ENCODE results near the gene SECTM1.

DNA sequence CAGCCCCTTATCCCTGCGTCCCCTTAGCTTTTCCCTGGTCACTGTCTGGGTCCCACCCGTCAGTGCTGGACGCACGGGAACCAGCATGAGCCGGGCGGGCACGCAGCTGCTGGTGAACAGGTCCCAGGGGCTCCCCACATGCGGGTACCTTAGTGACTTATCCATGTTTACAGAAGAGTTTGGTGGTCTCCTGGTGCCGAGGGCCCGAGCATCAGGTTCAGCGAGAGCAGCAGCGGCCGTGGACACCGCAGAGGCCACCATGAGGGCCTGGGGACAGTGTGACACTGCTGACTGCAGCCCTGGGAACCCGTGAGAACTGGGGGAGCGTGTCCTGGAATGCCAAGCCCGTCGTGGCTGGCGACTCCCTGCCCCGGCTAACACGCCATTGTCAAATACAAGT is 22.7 kb downstream of the SECTM1 start:
- TF ChIP-seq, protein P1, sequence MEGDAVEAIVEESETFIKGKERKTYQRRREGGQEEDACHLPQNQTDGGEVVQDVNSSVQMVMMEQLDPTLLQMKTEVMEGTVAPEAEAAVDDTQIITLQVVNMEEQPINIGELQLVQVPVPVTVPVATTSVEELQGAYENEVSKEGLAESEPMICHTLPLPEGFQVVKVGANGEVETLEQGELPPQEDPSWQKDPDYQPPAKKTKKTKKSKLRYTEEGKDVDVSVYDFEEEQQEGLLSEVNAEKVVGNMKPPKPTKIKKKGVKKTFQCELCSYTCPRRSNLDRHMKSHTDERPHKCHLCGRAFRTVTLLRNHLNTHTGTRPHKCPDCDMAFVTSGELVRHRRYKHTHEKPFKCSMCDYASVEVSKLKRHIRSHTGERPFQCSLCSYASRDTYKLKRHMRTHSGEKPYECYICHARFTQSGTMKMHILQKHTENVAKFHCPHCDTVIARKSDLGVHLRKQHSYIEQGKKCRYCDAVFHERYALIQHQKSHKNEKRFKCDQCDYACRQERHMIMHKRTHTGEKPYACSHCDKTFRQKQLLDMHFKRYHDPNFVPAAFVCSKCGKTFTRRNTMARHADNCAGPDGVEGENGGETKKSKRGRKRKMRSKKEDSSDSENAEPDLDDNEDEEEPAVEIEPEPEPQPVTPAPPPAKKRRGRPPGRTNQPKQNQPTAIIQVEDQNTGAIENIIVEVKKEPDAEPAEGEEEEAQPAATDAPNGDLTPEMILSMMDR (conservative IDR thresholded peaks at IDR 0.05; ENCODE audit: low read depth in 2 of 2): no peak
- TF ChIP-seq POLR2AphosphoS5 (IDR thresholded peaks at IDR 0.05; ENCODE audit: low read depth) (no peak), EZH2 (IDR thresholded peaks at IDR 0.05; ENCODE audit: low read depth, unreplicated experiment) (no peak), NANOG (IDR thresholded peaks at IDR 0.05; ENCODE audit: borderline replicate concordance) (no peak), CREB1 (CRISPR knock-in tag; IDR thresholded peaks at IDR 0.05; ENCODE audit: low read depth) (no peak), EZH2phosphoT487 (IDR thresholded peaks at IDR 0.05; ENCODE audit: unreplicated experiment) (no peak), STAT1 (IDR thresholded peaks at IDR 0.05; ENCODE audit: unreplicated experiment) (no peak), JUNB (IDR thresholded peaks at IDR 0.05; ENCODE audit: unreplicated experiment) (no peak), REST (IDR thresholded peaks at IDR 0.05; ENCODE audit: unreplicated experiment) (no peak)
- TF ChIP-seq, protein P2, sequence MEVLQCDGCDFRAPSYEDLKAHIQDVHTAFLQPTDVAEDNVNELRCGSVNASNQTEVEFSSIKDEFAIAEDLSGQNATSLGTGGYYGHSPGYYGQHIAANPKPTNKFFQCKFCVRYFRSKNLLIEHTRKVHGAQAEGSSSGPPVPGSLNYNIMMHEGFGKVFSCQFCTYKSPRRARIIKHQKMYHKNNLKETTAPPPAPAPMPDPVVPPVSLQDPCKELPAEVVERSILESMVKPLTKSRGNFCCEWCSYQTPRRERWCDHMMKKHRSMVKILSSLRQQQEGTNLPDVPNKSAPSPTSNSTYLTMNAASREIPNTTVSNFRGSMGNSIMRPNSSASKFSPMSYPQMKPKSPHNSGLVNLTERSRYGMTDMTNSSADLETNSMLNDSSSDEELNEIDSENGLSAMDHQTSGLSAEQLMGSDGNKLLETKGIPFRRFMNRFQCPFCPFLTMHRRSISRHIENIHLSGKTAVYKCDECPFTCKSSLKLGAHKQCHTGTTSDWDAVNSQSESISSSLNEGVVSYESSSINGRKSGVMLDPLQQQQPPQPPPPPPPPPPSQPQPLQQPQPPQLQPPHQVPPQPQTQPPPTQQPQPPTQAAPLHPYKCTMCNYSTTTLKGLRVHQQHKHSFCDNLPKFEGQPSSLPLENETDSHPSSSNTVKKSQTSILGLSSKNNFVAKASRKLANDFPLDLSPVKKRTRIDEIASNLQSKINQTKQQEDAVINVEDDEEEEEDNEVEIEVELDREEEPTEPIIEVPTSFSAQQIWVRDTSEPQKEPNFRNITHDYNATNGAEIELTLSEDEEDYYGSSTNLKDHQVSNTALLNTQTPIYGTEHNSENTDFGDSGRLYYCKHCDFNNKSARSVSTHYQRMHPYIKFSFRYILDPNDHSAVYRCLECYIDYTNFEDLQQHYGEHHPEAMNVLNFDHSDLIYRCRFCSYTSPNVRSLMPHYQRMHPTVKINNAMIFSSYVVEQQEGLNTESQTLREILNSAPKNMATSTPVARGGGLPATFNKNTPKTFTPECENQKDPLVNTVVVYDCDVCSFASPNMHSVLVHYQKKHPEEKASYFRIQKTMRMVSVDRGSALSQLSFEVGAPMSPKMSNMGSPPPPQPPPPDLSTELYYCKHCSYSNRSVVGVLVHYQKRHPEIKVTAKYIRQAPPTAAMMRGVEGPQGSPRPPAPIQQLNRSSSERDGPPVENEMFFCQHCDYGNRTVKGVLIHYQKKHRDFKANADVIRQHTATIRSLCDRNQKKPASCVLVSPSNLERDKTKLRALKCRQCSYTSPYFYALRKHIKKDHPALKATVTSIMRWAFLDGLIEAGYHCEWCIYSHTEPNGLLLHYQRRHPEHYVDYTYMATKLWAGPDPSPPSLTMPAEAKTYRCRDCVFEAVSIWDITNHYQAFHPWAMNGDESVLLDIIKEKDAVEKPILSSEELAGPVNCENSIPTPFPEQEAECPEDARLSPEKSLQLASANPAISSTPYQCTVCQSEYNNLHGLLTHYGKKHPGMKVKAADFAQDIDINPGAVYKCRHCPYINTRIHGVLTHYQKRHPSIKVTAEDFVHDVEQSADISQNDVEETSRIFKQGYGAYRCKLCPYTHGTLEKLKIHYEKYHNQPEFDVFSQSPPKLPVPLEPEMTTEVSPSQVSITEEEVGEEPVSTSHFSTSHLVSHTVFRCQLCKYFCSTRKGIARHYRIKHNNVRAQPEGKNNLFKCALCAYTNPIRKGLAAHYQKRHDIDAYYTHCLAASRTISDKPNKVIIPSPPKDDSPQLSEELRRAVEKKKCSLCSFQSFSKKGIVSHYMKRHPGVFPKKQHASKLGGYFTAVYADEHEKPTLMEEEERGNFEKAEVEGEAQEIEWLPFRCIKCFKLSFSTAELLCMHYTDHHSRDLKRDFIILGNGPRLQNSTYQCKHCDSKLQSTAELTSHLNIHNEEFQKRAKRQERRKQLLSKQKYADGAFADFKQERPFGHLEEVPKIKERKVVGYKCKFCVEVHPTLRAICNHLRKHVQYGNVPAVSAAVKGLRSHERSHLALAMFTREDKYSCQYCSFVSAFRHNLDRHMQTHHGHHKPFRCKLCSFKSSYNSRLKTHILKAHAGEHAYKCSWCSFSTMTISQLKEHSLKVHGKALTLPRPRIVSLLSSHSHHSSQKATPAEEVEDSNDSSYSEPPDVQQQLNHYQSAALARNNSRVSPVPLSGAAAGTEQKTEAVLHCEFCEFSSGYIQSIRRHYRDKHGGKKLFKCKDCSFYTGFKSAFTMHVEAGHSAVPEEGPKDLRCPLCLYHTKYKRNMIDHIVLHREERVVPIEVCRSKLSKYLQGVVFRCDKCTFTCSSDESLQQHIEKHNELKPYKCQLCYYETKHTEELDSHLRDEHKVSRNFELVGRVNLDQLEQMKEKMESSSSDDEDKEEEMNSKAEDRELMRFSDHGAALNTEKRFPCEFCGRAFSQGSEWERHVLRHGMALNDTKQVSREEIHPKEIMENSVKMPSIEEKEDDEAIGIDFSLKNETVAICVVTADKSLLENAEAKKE (CRISPR knock-in tag; IDR thresholded peaks at IDR 0.05): no peak
